Activated T-helper 2 cell treated with anti-CD3 and anti-CD28 coated beads, Interferon-gamma antibody, Interleukin-2, Interleukin-4, amounts not matched to agents 10 μg/mL and 5 μg/mL and 100 μg/mL, durations not matched to agents 14 hours and 24 hours and 36 hours (primary cell): ENCODE measurements around the gene IQSEC1. TPM values are rescaled to one million over a fixed set of nuclear protein-coding genes. Genes with fewer than 3 reads are reported as not detected.

Source experiments
- DNase-seq: peaks from one replicate; pipeline ENCODE4 v3.0.0; 2021; ENCODE audit warnings: low spot score
- H3K27ac Mint-ChIP-seq: one replicate; pipeline ENCODE4 v1.8.0; 2021; ENCODE audit warnings: mixed read lengths
- H3K27me3 Mint-ChIP-seq: one replicate; pipeline ENCODE4 v1.8.0; 2021; ENCODE audit warnings: low read depth, mixed read lengths
- H3K36me3 Mint-ChIP-seq: one replicate; pipeline ENCODE4 v1.8.0; 2021; ENCODE audit warnings: low read depth, mixed read lengths
- H3K4me1 Mint-ChIP-seq: one replicate; pipeline ENCODE4 v1.8.0; 2021; ENCODE audit warnings: low read depth, mixed read lengths
- H3K4me3 Mint-ChIP-seq: one replicate; pipeline ENCODE4 v1.8.0; 2021; ENCODE audit warnings: low read depth, mild to moderate bottlenecking, moderate library complexity, mixed read lengths
- H3K9me3 Mint-ChIP-seq: one replicate; pipeline ENCODE4 v1.8.0; 2021; ENCODE audit warnings: mixed read lengths
- intact Hi-C: fragments of 100-400 bp; cut with micrococcal nuclease; formaldehyde crosslinking; loops from one replicate; pipeline ENCODE4 v1.15.1; 2023
- total RNA-seq: library from RNA; stranded (reverse); gene quantifications from 2 replicates; pipeline ENCODE4 v1.2.3, GENCODE V29; 2022

Gene IQSEC1
- total RNA-seq, 1 donor from 2014 or later = 28.1 TPM

- DNase-seq = peak; percentile 40
- Mint-ChIP-seq H3K27me3 (no peaks in the 10 kb centered on the region), H3K4me1 (peaks cover 71% of the 10 kb centered on the region), H3K9me3 (no peaks in the 10 kb centered on the region), H3K27ac (peak overlapping the region; percentile 99), H3K36me3 (peaks cover 26% of the 10 kb centered on the region), H3K4me3 (peak overlapping the region; percentile 74)
- intact Hi-C loops = loop anchor here (1.0 to 5.0 kb wide), 5 partner anchors 17 to 820 kb away; partner anchors contain the start of gene NUP210
Observed at GRCh38 chr3:13012221-13012691, 61.0 kb downstream of the IQSEC1 start.

- Mint-ChIP-seq H3K4me1 (peaks cover 67% of the 10 kb centered on the region), H3K9me3 (no peaks in the 10 kb centered on the region), H3K27ac (peak overlapping the region; percentile 99), H3K4me3 (peak overlapping the region; percentile 74), H3K36me3 (peaks cover 26% of the 10 kb centered on the region), H3K27me3 (no peaks in the 10 kb centered on the region)
- intact Hi-C loops = loop anchor here (1.0 to 5.0 kb wide), 6 partner anchors 9 to 819 kb away; partner anchors contain the start of gene NUP210
- peak; percentile 79 for DNase-seq
Observed at GRCh38 chr3:13011573-13012220, 61.5 kb downstream of the IQSEC1 start.

GRCh38 chr3:13010780-13011572 lies 62.3 kb downstream of the IQSEC1 start:
- Mint-ChIP-seq H3K36me3 (peaks cover 26% of the 10 kb centered on the region), H3K27me3 (no peaks in the 10 kb centered on the region), H3K4me1 (peaks cover 62% of the 10 kb centered on the region), H3K4me3 (peak overlapping the region; percentile 57), H3K9me3 (no peaks in the 10 kb centered on the region), H3K27ac (peak overlapping the region; percentile 99)
- no peak for DNase-seq
- intact Hi-C loops = loop anchor here (1.0 to 5.0 kb wide), 4 partner anchors 9 to 819 kb away; partner anchors contain the start of gene NUP210

- H3K27ac Mint-ChIP-seq = peak overlapping the region; percentile 74
- no peak for DNase-seq
- intact Hi-C loops = loop anchor here (5.0 kb wide), 3 partner anchors 43 to 818 kb away; partner anchors contain the start of gene NUP210
- peaks cover 63% of the 10 kb centered on the region for H3K4me1 Mint-ChIP-seq
- no peak overlapping the region for H3K4me3 Mint-ChIP-seq
- H3K9me3 Mint-ChIP-seq = no peaks in the 10 kb centered on the region
- peaks cover 26% of the 10 kb centered on the region for H3K36me3 Mint-ChIP-seq
- no peaks in the 10 kb centered on the region for H3K27me3 Mint-ChIP-seq
Observed at GRCh38 chr3:13009946-13010315, 63.3 kb downstream of the IQSEC1 start.

- Mint-ChIP-seq H3K4me3 (peak overlapping the region; percentile 42), H3K4me1 (peaks cover 57% of the 10 kb centered on the region), H3K27me3 (no peaks in the 10 kb centered on the region), H3K27ac (peak overlapping the region; percentile 77), H3K9me3 (no peaks in the 10 kb centered on the region), H3K36me3 (peaks cover 26% of the 10 kb centered on the region)
- intact Hi-C loops = no loop called here
- DNase-seq = peak; percentile 25
Observed at GRCh38 chr3:13009132-13009945, 63.9 kb downstream of the IQSEC1 start.

DNA sequence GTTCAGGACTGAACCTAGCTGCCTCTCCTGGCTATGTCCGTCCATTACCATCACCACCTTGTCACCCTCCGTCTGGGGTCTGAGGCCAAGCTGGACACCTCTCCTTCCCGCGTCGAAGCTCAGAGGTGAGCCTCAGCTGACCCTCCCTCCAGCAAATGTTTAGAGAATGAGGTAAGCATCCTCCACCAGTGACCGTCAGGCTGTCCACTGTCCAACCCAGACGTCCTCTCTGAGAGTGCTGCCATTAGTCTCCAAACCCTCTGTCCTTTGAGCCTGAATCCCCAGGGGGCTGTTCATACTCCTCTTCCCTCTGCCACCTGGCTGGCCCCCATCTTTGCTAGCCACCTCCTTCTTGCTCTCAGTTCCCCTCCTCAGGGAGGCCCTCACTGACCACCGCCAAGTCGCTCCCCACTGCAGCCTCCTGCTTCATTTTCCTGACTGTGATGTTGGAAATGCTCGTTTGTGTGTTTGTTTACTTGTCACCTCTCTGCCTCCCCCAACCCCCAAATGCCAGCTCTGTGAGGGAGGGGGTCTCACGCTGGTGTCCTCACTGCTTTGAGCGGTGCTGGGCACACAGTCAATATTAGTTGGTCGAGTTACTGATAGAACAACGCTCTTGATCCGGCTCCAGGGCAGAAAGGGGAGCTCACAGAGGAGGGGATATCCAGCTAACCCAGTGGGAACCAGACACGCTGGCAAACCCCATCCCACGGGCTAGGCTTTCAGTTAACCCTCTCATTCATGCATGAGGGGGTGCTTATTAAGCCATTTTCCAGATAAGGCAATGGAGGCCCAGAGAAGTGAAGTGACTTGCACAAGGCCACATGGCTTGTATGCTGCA lies 64.9 kb downstream of the IQSEC1 start:
- no peaks in the 10 kb centered on the region for H3K27me3 Mint-ChIP-seq
- H3K9me3 Mint-ChIP-seq = no peaks in the 10 kb centered on the region
- intact Hi-C loops = no loop called here
- peaks cover 57% of the 10 kb centered on the region for H3K4me1 Mint-ChIP-seq
- no peak overlapping the region for H3K4me3 Mint-ChIP-seq
- DNase-seq = no peak
- H3K27ac Mint-ChIP-seq = no peak overlapping the region
- peaks cover 24% of the 10 kb centered on the region for H3K36me3 Mint-ChIP-seq

- intact Hi-C loops = no loop called here
- DNase-seq = no peak
- Mint-ChIP-seq H3K27me3 (no peaks in the 10 kb centered on the region), H3K9me3 (no peaks in the 10 kb centered on the region), H3K36me3 (peaks cover 20% of the 10 kb centered on the region), H3K4me3 (no peak overlapping the region), H3K27ac (no peak overlapping the region), H3K4me1 (peaks cover 60% of the 10 kb centered on the region)
Observed at GRCh38 chr3:13007251-13007941, 65.8 kb downstream of the IQSEC1 start.

- H3K27me3 Mint-ChIP-seq = no peaks in the 10 kb centered on the region
- H3K27ac Mint-ChIP-seq = no peak overlapping the region
- intact Hi-C loops = no loop called here
- peaks cover 56% of the 10 kb centered on the region for H3K4me1 Mint-ChIP-seq
- H3K4me3 Mint-ChIP-seq = no peak overlapping the region
- peaks cover 23% of the 10 kb centered on the region for H3K36me3 Mint-ChIP-seq
- H3K9me3 Mint-ChIP-seq = no peaks in the 10 kb centered on the region
- no peak for DNase-seq
Observed at GRCh38 chr3:13006216-13006990, 66.8 kb downstream of the IQSEC1 start.

DNA sequence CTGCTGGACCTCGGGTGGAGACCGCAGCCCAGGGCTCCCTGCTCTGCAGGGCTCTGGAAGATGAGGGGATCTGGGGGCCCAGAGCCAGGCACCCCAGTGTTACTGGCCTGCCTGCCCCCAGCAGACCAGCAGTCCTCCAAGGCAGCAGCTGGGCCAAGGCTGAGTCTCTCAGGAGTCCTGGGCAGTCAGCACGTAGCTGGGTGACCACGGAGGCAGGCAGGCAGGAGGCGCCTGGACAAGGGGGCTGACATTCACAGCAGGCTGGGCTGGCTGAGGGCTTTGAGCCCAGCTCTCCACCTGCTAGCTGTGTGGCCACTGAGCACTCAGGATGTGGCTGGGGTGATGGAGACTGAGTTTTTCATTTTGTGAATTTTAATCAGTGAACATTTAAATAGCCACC lies 67.9 kb downstream of the IQSEC1 start:
- no peaks in the 10 kb centered on the region for H3K9me3 Mint-ChIP-seq
- H3K36me3 Mint-ChIP-seq = peaks cover 23% of the 10 kb centered on the region
- DNase-seq = no peak
- H3K4me3 Mint-ChIP-seq = no peak overlapping the region
- no peak overlapping the region for H3K27ac Mint-ChIP-seq
- intact Hi-C loops = no loop called here
- peaks cover 46% of the 10 kb centered on the region for H3K4me1 Mint-ChIP-seq
- H3K27me3 Mint-ChIP-seq = no peaks in the 10 kb centered on the region

GRCh38 chr3:13004376-13004775 lies 68.9 kb downstream of the IQSEC1 start:
- Mint-ChIP-seq H3K4me1 (peaks cover 42% of the 10 kb centered on the region), H3K9me3 (no peaks in the 10 kb centered on the region), H3K4me3 (no peak overlapping the region), H3K36me3 (peaks cover 26% of the 10 kb centered on the region), H3K27ac (no peak overlapping the region), H3K27me3 (no peaks in the 10 kb centered on the region)
- intact Hi-C loops = no loop called here
- no peak for DNase-seq

DNA sequence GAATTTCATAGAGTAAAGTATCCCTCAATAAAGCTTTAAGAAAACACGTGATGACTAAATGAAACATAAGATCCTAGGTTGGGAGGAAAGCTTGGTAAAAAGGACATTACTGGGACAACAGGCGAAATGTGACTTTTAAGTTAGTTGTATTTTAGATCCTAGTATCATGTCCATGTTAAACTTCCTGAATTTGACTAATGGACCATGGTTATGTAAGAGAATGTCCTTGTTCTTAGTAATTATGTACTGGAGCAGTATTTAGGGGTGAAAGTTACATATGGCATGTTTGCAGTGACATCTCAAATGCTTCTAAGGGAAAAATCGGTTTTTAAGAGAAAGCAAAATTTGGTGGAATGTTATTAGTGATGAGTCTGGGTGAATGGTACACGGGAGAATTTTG lies 69.6 kb downstream of the IQSEC1 start:
- intact Hi-C loops = no loop called here
- Mint-ChIP-seq H3K9me3 (no peaks in the 10 kb centered on the region), H3K4me1 (peaks cover 37% of the 10 kb centered on the region), H3K4me3 (no peak overlapping the region), H3K27me3 (no peaks in the 10 kb centered on the region), H3K36me3 (peaks cover 26% of the 10 kb centered on the region), H3K27ac (no peak overlapping the region)
- no peak for DNase-seq
